Stimulated activated CD4-positive, alpha-beta T cell treated with anti-CD3 and anti-CD28 coated beads, Interleukin-2, amount 100 ng/mL, for 4 hours (primary cell): ENCODE measurements around the gene TAS2R40.
"Not testable (repeated sequence)": the region's sequence is repeated elsewhere in the genome, so short reads cannot be mapped to it uniquely, and the experiment has no call there.

ENCODE experiments used
- DNase-seq: peaks from one replicate; pipeline ENCODE4 v3.0.0-alpha.2; 2020; ENCODE audit warnings: low read depth

Gene TAS2R40

DNA sequence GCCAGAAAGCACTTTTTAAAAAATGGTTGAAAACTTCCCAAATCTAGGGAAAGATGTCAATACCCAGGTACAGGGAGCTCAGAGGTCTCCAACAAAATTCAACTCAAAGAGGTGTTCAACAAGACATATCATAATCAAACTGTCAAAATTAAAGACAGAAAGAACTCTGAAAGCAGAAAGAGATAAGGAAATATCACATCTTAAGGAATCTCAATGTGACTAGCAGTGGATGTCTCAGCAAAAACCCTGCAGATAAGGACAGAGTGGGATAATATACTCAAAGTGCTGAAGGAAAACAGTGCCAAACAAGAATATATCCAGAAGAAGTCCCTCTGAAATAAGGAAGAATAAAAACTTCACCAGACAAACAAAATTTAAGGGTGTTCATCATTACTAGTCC lies 28.4 kb downstream of the TAS2R40 start:
- DNase-seq = no peak

DNA sequence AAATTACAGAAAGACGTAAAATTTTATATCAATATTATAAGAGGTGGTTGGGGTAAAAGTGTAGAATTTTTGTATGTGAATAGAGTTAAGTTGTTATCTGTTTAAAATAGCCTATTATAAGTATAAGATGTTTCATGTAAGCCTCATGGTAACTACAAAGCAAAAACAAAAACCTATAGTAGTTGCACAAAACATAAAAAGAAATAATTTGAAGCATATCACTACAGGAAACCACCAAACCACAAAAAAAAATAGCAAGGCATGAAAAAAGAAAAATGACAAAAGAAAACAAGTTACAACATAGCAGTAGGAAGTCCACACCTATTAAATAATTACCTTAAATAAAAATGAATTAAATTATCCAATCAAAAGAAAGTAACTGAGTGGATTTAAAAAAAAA lies 29.0 kb downstream of the TAS2R40 start:
- DNase-seq = no peak

DNA sequence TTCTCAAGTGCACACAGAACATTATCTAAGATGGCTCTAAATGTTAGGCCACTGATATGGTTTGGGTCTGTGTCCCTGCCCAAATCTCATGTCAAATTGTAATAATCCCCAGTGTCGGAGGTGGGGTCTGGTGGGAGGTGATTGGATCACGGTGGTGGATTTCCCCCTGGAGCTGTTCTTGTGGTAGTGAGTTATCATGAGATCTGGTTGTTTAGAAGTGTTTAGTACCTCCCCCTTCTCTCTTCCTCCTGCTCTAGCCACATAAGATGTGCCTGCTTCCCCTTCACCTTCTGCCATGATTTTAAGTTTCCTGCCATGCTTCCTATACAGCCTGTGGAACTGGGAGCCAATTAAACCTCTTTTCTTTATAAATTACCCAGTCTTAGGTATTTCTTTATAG lies 30.2 kb downstream of the TAS2R40 start:
- no peak for DNase-seq

DNA sequence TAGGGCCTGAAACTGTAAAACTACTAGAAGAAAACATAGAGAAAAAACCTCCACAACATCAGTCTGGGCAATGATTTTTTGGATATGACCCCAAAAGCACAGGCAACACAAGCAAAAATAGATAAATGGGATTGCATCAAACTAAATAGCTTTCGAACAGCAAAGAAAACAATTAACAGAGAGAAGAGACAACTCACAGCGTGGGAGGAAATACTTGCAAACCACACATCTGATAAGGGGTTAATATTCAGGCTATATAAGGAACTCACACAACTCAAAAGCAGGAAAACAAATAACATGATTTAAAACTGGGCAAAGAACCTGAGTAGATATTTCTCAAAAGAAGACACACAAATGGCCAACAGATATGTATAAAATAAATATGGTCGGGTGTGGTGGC lies 33.7 kb downstream of the TAS2R40 start:
- no peak for DNase-seq

- DNase-seq = no peak
Observed at GRCh38 chr7:143256325-143256724, 34.5 kb downstream of the TAS2R40 start.

DNA sequence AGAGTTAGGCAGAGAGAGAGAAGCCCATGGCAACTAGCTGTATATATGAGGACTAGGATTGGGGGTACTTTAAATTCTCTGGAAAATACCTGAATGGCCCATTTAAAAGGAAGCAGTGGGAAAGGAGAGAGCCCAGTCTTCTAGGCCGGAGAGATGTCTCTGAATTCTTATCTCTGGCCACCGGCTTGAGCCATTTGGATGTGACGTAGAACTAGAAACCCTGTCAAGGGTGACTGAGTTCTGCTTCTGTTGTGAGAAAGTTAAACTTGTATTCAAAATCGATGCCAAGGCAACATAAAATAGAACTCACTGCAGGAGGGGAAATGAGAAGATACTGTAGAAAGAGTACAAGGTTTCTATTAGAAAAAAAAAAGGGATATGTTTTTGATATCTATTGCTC lies 35.1 kb downstream of the TAS2R40 start:
- DNase-seq = no peak

DNA sequence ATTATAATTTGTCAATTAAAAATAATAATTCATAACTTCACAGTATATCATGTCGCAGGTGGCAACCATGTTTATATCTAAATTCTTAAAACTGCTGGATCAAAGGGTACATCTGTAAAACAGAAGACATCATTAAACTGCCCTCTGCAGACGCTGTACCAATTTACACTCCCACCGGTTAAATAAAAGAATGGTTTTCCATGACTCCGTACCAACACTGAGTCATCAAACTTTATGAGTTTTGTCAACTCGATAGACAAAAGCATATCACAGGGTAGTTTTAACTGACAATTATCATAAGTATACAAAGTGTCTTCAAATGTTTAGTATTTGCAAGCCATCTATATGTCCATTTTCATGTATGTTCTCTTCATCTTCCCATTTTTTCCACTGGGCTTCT lies 35.7 kb downstream of the TAS2R40 start:
- DNase-seq = no peak

DNA sequence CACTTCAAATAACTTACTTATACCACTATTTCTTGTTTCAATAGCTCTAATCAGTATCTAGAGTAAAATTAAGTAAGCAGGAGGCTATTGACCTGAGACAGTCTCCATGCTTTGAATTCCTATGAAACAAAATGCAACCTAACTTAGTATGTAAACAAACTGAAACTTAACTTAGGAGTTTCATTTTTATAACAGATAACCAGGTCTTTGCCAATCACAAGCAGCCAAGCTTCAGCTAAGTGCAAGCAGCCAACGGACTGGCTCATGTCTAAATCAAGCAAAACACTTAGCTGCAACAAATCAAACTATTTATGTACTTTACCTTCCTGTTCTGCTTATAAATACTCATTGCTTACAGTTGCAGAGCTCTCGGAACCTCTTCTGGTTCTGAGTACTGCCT lies 37.0 kb downstream of the TAS2R40 start:
- DNase-seq = no peak

DNA sequence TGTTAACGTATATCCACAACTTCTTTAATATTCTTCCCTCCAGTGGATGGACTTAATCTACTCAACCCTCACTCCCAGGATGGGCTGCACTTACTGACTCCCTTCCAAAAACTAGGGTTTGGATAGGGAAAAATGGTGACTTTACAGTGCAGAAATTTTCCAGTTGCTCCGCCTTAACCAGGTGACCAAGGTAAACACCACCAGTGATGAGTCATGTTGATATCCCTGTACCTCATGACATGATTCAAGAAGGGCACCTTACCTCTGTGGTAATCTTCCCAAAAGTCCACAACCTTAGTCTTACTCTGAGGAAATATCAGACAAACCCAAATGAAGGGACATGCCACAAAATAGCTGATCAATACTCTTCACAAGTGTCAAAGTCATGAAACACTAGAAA lies 37.9 kb downstream of the TAS2R40 start:
- no peak for DNase-seq

- no peak for DNase-seq
Observed at GRCh38 chr7:143261901-143262300, 40.1 kb downstream of the TAS2R40 start.

- peak; percentile 77 for DNase-seq
Observed at GRCh38 chr7:143263266-143264195, 41.7 kb downstream of the TAS2R40 start, which contains the start of gene GSTK1. TSS of gene GSTK1 (plus strand) at chr7:143263441. CDS start at chr7:143263514, 73 bp downstream.

GRCh38 chr7:143264196-143264568 lies 42.3 kb downstream of the TAS2R40 start:
- DNase-seq = not testable (repeated sequence)

DNA sequence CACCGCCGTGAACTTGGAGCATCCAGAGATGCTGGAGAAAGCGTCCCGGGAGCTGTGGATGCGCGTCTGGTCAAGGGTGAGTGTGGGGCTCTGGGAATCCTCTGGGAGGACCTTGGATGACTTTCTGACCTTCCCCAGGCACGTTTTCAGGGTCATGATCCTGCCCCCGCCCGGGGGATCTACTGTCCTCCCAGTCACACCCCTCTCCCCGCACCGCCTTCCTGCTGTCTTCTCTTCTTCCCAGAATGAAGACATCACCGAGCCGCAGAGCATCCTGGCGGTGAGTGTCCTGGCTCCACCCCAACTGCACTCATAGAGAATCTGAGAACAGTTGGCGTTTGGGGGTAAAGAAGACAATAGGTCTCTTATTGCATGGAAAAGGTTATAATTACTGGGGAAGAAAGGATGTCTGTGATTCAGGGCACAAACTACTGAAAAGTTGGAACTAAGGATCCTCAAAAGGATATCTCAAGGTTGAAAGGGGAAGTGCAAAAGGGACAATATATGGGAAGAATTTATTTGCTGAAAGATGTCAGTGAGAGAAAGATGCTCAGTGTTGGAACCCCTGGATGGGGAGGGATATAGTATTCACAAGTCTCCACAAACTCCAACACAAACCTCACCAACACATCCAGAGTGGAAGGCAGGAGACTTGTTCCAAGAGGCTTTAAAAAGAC lies 43.3 kb downstream of the TAS2R40 start:
- no peak for DNase-seq

DNA sequence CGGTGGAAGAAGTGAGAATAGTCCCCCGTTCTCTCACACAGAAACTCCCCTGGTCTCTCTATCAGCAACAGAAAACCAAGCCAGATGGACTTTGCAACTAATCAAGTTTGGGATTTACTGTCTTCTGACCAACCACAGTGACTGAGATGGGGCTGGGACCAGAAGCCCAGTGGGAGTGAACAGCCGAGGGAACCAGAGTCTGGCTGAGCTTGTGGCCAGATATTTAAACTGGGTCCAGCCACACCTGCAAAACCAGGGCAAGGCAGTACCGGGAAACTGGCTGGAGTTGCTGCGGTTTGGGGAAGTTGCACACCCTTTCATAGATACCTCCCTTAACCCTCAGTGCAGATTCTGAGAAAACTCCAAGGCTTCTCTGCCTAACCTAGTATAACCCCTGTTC lies 47.4 kb downstream of the TAS2R40 start:
- DNase-seq = no peak

GRCh38 chr7:143271240-143271639 lies 49.4 kb downstream of the TAS2R40 start:
- DNase-seq = no peak
